Nephron progenitor cell (in vitro differentiated cells): ENCODE data around the gene TPSD1.
A peak's percentile ranks its signal among the peaks of the same experiment; 100 is the strongest.
"Not testable (repeated sequence)": the region's sequence is repeated elsewhere in the genome, so short reads cannot be mapped to it uniquely, and the experiment has no call there.

ENCODE experiments used
- DNase-seq: peaks from one replicate; pipeline ENCODE4 v3.0.0; 2021
- H3K27ac Mint-ChIP-seq: 2 replicates; pipeline ENCODE4 v1.8.0; 2021; ENCODE audit warnings: mild to moderate bottlenecking, moderate library complexity, mixed read lengths
- H3K27me3 Mint-ChIP-seq: 2 replicates; pipeline ENCODE4 v1.8.0; 2021; ENCODE audit warnings: mild to moderate bottlenecking, low read depth, mixed read lengths; ENCODE audit not compliant: poor library complexity
- H3K36me3 Mint-ChIP-seq: 2 replicates; pipeline ENCODE4 v1.8.0; 2021; ENCODE audit warnings: low read depth, mixed read lengths
- H3K4me1 Mint-ChIP-seq: 2 replicates; pipeline ENCODE4 v1.8.0; 2021; ENCODE audit warnings: mixed read lengths
- H3K4me3 Mint-ChIP-seq: 2 replicates; pipeline ENCODE4 v1.8.0; 2021; ENCODE audit warnings: mild to moderate bottlenecking, moderate library complexity, mixed read lengths
- H3K9me3 Mint-ChIP-seq: 2 replicates; pipeline ENCODE4 v1.8.0; 2021; ENCODE audit warnings: mild to moderate bottlenecking, moderate library complexity, mixed read lengths
- CTCF ChIP-seq: fragments of 200-600 bp; sonication (generic); IDR thresholded peaks from 2 replicates; pipeline ENCODE4 v1.5.0; 2021; ENCODE audit warnings: antibody characterized with exemption

Gene TPSD1

GRCh38 chr16:1293921-1294656, 38.2 kb downstream of the TPSD1 start:
- Mint-ChIP-seq H3K36me3 (no peaks in the 10 kb centered on the region), H3K9me3 (peaks cover 3% of the 10 kb centered on the region), H3K4me1 (peaks cover 76% of the 10 kb centered on the region), H3K27ac (peak overlapping the region; percentile 69), H3K27me3 (peaks cover 52% of the 10 kb centered on the region), H3K4me3 (peak overlapping the region; percentile 19)
- DNase-seq: no peak
- no peak for TF ChIP-seq CTCF

GRCh38 chr16:1295465-1295864, 39.6 kb downstream of the TPSD1 start:
- Mint-ChIP-seq H3K36me3 (no peaks in the 10 kb centered on the region), H3K27ac (no peak overlapping the region), H3K4me3 (peak overlapping the region; percentile 52), H3K4me1 (peaks cover 71% of the 10 kb centered on the region), H3K9me3 (peaks cover 3% of the 10 kb centered on the region), H3K27me3 (peaks cover 43% of the 10 kb centered on the region)
- DNase-seq: no peak
- no peak for TF ChIP-seq CTCF

- peak overlapping the region; percentile 44 for H3K4me3 Mint-ChIP-seq
- not testable (repeated sequence) for DNase-seq, H3K9me3 Mint-ChIP-seq, H3K27ac Mint-ChIP-seq, H3K36me3 Mint-ChIP-seq
- H3K27me3 Mint-ChIP-seq: peaks cover 35% of the 10 kb centered on the region
- H3K4me1 Mint-ChIP-seq: peaks cover 65% of the 10 kb centered on the region
These were observed 40.8 kb downstream of the TPSD1 start for GRCh38 chr16:1296688-1297017.

- Mint-ChIP-seq H3K27me3 (peaks cover 32% of the 10 kb centered on the region), H3K9me3 (peaks cover 3% of the 10 kb centered on the region), H3K27ac (no peak overlapping the region), H3K36me3 (no peaks in the 10 kb centered on the region), H3K4me1 (peaks cover 64% of the 10 kb centered on the region), H3K4me3 (peak overlapping the region; percentile 44)
- DNase-seq: no peak
- TF ChIP-seq CTCF: no peak
These were observed 41.3 kb downstream of the TPSD1 start for GRCh38 chr16:1297018-1297696.

- no peak overlapping the region for H3K4me3 Mint-ChIP-seq
- peak overlapping the region; percentile 78 for H3K27ac Mint-ChIP-seq
- TF ChIP-seq CTCF: no peak
- H3K4me1 Mint-ChIP-seq: peaks cover 67% of the 10 kb centered on the region
- DNase-seq: no peak
- peaks cover 29% of the 10 kb centered on the region for H3K27me3 Mint-ChIP-seq
- H3K36me3 Mint-ChIP-seq: no peaks in the 10 kb centered on the region
- H3K9me3 Mint-ChIP-seq: peaks cover 3% of the 10 kb centered on the region
These were observed 42.5 kb downstream of the TPSD1 start for GRCh38 chr16:1298406-1298805.

- H3K4me3 Mint-ChIP-seq: peak overlapping the region; percentile 64
- no peak for TF ChIP-seq CTCF
- H3K9me3 Mint-ChIP-seq: peaks cover 3% of the 10 kb centered on the region
- H3K36me3 Mint-ChIP-seq: no peaks in the 10 kb centered on the region
- peaks cover 67% of the 10 kb centered on the region for H3K4me1 Mint-ChIP-seq
- H3K27ac Mint-ChIP-seq: peak overlapping the region; percentile 78
- H3K27me3 Mint-ChIP-seq: peaks cover 28% of the 10 kb centered on the region
- DNase-seq: no peak
These were observed 43.4 kb downstream of the TPSD1 start for GRCh38 chr16:1299012-1299867.
